GM21447 (cell line): ENCODE results near the gene MTRFR.

Experiments used
- ATAC-seq: cut with Tn5 transposase; IDR thresholded peaks from one replicate; pipeline ENCODE4 v1.9.1; 2021; ENCODE audit not compliant: unreplicated experiment

MTRFR gene

GRCh38 chr12:123269896-123270213, 36.6 kb downstream of the MTRFR start:
- no peak for ATAC-seq

GRCh38 chr12:123270214-123271000, 37.2 kb downstream of the MTRFR start:
- no peak for ATAC-seq

GRCh38 chr12:123271001-123271668, 37.9 kb downstream of the MTRFR start:
- peak; percentile 49 for ATAC-seq

- ATAC-seq: no peak
These were observed 39.9 kb downstream of the MTRFR start for GRCh38 chr12:123273166-123273565.

GRCh38 chr12:123278101-123278627, 44.9 kb downstream of the MTRFR start:
- ATAC-seq: peak; percentile 92

DNA sequence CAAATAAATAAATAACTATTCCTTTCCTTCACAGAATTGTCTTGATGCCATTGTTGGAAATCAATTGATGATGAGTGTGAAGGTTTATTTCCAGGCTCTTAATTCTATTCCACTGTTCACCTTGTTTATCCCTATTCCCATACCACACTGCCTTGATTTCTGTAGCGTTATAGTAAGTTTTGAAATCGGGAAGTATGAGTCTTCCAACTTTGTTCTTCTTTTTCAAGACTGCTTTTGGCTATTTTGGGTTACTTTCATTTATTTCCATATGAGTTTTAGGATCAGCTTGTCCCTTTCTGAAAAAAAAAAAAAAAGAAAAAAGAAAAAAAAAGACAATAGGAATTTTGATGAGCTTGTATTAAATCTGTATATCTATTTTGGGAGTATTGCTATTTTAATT, 47.7 kb downstream of the MTRFR start:
- ATAC-seq: no peak

DNA sequence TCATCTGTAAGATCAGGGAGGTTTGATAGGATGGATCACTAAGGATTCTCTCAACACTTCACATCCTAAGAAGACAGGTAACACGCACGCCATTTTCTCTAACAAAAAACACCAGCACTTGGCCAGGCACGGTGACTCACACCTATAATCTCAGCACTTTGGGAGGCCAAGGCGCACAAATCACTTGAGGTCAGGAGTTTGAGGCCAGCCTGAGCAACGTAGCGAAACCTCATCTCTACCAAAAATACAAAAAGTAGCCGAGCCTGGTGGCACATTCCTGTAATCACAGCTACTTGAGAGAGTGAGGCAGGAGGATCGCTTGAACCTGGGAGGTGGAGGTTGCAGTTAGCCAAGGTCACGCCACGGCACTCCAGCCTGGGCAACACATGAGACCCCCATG, 48.9 kb downstream of the MTRFR start:
- ATAC-seq: no peak

DNA sequence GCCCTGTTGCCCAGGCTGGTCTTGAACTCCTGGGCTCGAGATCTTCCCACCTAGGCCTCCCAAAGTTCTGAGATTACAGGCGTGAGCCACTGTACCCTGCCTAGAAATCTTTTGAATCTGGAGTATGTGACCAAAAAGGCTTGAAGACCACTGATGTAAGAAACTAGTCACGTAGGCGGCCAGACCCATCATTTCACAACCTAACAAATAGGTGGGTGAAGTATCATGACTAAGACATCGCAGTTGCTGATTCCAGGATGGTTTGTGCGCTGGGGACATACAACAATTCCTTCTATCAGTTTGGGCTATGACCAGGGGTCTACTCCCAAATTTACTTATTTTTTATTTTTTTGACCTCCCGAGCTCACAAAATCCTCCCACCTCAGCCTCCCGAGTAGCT, 50.2 kb downstream of the MTRFR start:
- no peak for ATAC-seq

DNA sequence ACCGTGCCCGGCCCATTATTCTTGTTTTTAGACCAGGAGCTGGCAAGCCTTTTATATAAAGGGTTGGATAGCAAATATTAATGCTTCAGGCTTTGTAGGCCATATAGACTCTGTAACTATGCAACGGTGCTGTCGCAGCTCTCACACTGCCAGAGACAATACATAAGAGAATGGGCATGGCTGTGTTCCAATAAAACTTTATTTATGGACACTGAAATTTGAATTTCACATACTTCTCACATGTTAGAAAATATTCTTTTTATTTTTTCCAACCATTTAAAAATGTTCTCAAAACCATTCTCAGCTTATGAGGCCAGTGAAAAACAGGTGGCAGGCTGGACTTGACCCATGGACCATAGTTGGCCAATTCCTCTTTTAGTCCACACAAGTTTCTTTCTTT, 51.4 kb downstream of the MTRFR start:
- no peak for ATAC-seq

- ATAC-seq: no peak
These were observed 53.6 kb downstream of the MTRFR start for GRCh38 chr12:123286652-123287373.

GRCh38 chr12:123288751-123289346, 55.6 kb downstream of the MTRFR start:
- no peak for ATAC-seq

- ATAC-seq: no peak
These were observed 56.7 kb downstream of the MTRFR start for GRCh38 chr12:123289911-123290310.

DNA sequence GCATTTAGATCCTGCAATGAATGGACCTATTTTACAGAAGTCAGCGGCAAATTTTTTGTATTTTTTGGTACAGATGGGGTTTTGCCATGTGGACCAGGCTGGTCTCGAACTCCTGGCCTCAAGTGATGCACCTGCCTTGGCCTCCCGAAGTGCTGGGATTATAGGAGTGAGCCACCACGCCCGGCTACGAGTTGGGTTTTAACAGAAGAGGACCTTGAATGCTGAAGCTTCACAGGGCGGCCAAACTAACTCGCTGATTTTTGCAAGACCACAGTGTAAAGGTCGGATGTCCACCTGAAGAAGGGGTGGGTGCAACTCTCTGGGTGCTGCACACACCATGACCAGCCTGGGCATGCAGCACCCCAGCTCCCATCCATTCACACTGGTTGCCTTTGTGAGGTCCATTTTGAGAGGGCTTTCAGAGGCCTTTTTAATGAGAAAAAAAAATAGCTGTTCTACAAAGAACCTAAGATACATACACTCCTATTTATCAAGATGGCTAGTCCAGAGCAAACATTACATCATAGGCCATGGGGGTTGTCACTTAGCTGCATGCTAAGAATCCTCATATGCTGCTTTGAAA, 60.0 kb downstream of the MTRFR start:
- no peak for ATAC-seq

DNA sequence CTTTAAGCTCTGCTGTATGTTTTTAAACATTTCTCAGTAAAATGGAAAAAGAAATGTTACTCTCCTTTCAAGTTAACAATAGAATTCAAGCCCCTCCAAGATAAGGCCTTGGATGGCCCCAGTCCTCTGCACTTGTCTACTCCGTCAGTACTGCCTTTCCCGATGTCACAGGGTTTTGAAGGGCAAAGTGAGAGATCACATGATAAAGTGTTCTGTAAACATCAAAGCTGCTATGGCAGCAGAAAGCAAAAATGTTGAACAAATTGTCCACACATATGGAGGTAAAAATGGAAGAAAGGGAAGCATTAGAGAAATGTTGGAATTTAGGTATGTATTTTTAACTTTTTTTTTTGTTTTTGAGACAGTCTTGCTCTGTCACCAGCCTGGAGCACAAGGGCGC, 71.9 kb downstream of the MTRFR start:
- no peak for ATAC-seq

- no peak for ATAC-seq
These were observed 73.0 kb downstream of the MTRFR start for GRCh38 chr12:123306200-123306599.
